MM.1S (cell line): ENCODE measurements around the gene TTLL5.

ENCODE experiments used
- DNase-seq: peaks from one replicate; pipeline ENCODE4 v3.0.0-alpha.2; 2015
- H2AFZ ChIP-seq: fragments of 300-600 bp; sonication (generic); 2 replicates; pipeline ENCODE4 v1.6.0; 2016; ENCODE audit warnings: antibody characterized with exemption, low read length
- H3F3A ChIP-seq: fragments of 300-600 bp; sonication (generic); 2 replicates; pipeline ENCODE4 v1.6.1; 2016; ENCODE audit warnings: mild to moderate bottlenecking, antibody characterized with exemption, low read length, moderate library complexity, mixed read lengths; ENCODE audit not compliant: insufficient read depth
- H3K27ac ChIP-seq: fragments of 300-600 bp; sonication (generic); 2 replicates; pipeline ENCODE4 v1.5.1; 2016; ENCODE audit warnings: mild to moderate bottlenecking, low read length
- H3K27me3 ChIP-seq: fragments of 300-600 bp; sonication (generic); replicated peaks from 2 replicates; pipeline ENCODE4 v1.6.0; 2016; ENCODE audit warnings: low read length; ENCODE audit not compliant: insufficient read depth
- H3K36me3 ChIP-seq: fragments of 300-600 bp; sonication (generic); replicated peaks from 2 replicates; pipeline ENCODE4 v1.6.1; 2016; ENCODE audit warnings: mild to moderate bottlenecking, low read length, mixed read lengths; ENCODE audit not compliant: insufficient read depth
- H3K4me1 ChIP-seq: fragments of 300-600 bp; sonication (generic); 2 replicates; pipeline ENCODE4 v1.6.1; 2016; ENCODE audit warnings: low read length, mixed read lengths
- H3K4me2 ChIP-seq: fragments of 300-600 bp; sonication (generic); 2 replicates; pipeline ENCODE4 v1.6.0; 2016; ENCODE audit warnings: low read depth, low read length
- H3K4me3 ChIP-seq: fragments of 300-600 bp; sonication (generic); 2 replicates; pipeline ENCODE4 v1.5.1; 2016; ENCODE audit warnings: low read length, mixed read lengths
- H3K79me2 ChIP-seq: fragments of 300-600 bp; sonication (generic); 2 replicates; pipeline ENCODE4 v1.6.1; 2016; ENCODE audit warnings: mixed run types, low read length, mixed read lengths
- H3K9ac ChIP-seq: fragments of 300-600 bp; sonication (generic); 2 replicates; pipeline ENCODE4 v1.6.1; 2016; ENCODE audit warnings: low read length, mixed read lengths
- H3K9me2 ChIP-seq: fragments of 300-600 bp; sonication (generic); replicated peaks from 2 replicates; pipeline ENCODE4 v1.6.1; 2016; ENCODE audit warnings: mild to moderate bottlenecking, low read length, mixed read lengths; ENCODE audit not compliant: insufficient read depth
- H3K9me3 ChIP-seq: fragments of 300-600 bp; sonication (generic); replicated peaks from 2 replicates; pipeline ENCODE4 v1.6.1; 2016; ENCODE audit warnings: mild to moderate bottlenecking, low read length, mixed read lengths; ENCODE audit not compliant: insufficient read depth
- H4K20me1 ChIP-seq: fragments of 300-600 bp; sonication (generic); 2 replicates; pipeline ENCODE4 v1.6.1; 2016; ENCODE audit warnings: mild to moderate bottlenecking, low read length, moderate library complexity, mixed read lengths; ENCODE audit not compliant: insufficient read depth
- CTCF ChIP-seq: fragments of 300-600 bp; sonication (generic); IDR thresholded peaks from 2 replicates; pipeline ENCODE4 v1.5.1; 2016; ENCODE audit warnings: antibody characterized with exemption, low read length, mixed read lengths
- EZH2 ChIP-seq: fragments of 300-600 bp; sonication (generic); optimal IDR thresholded peaks from 2 replicates; pipeline ENCODE3; 2017; ENCODE audit warnings: low read depth, mild to moderate bottlenecking, antibody characterized with exemption, low read length, mixed read lengths
- EZH2phosphoT487 ChIP-seq: fragments of 300-600 bp; sonication (generic); IDR thresholded peaks from 2 replicates; pipeline ENCODE4 v1.6.1; 2018; ENCODE audit warnings: antibody characterized with exemption, low read length

Gene TTLL5

GRCh38 chr14:75880512-75880911 is 219.5 kb downstream of the TTLL5 start:
- no peak overlapping the region for H3K4me2 ChIP-seq
- no peaks in the 10 kb centered on the region for H3K27me3 ChIP-seq
- H3K9ac ChIP-seq, result no peak overlapping the region
- H3K9me2 ChIP-seq, result no peaks in the 10 kb centered on the region
- no peaks in the 10 kb centered on the region for H4K20me1 ChIP-seq
- H3K27ac ChIP-seq, result no peak overlapping the region
- H3K36me3 ChIP-seq, result no peaks in the 10 kb centered on the region
- H3K79me2 ChIP-seq, result no peaks in the 10 kb centered on the region
- no peak overlapping the region for H2AFZ ChIP-seq
- no peak overlapping the region for H3K4me3 ChIP-seq
- H3K4me1 ChIP-seq, result peaks cover 13% of the 10 kb centered on the region
- no peaks in the 10 kb centered on the region for H3F3A ChIP-seq
- TF ChIP-seq CTCF (no peak), EZH2phosphoT487 (no peak), EZH2 (no peak)
- no peaks in the 10 kb centered on the region for H3K9me3 ChIP-seq
- DNase-seq, result no peak

- no peaks in the 10 kb centered on the region for H3K79me2 ChIP-seq
- H4K20me1 ChIP-seq, result no peaks in the 10 kb centered on the region
- H3K36me3 ChIP-seq, result no peaks in the 10 kb centered on the region
- no peak overlapping the region for H3K4me3 ChIP-seq
- no peaks in the 10 kb centered on the region for H3K9me2 ChIP-seq
- H3K9me3 ChIP-seq, result no peaks in the 10 kb centered on the region
- no peak overlapping the region for H2AFZ ChIP-seq
- H3F3A ChIP-seq, result no peaks in the 10 kb centered on the region
- no peak for TF ChIP-seq CTCF
- H3K27ac ChIP-seq, result no peak overlapping the region
- H3K27me3 ChIP-seq, result no peaks in the 10 kb centered on the region
- DNase-seq, result no peak
- H3K9ac ChIP-seq, result no peak overlapping the region
- H3K4me2 ChIP-seq, result no peak overlapping the region
- 0 out of 2 replicates have a peak, but pooled peaks cover 2% of the 10 kb centered on the region for H3K4me1 ChIP-seq
Measured at GRCh38 chr14:75881994-75882393, 220.9 kb downstream of the TTLL5 start.

- no peak for DNase-seq
- Histone ChIP-seq H3K9me3 (no peaks in the 10 kb centered on the region), H3K4me1 (no peaks in the 10 kb centered on the region), H3K27me3 (no peaks in the 10 kb centered on the region), H3K9me2 (no peaks in the 10 kb centered on the region), H3K79me2 (no peaks in the 10 kb centered on the region), H3K36me3 (no peaks in the 10 kb centered on the region), H3K27ac (no peak overlapping the region), H3F3A (no peaks in the 10 kb centered on the region), H3K9ac (no peak overlapping the region), H4K20me1 (no peaks in the 10 kb centered on the region), H3K4me3 (no peak overlapping the region), H2AFZ (no peak overlapping the region), H3K4me2 (no peak overlapping the region)
- TF ChIP-seq EZH2phosphoT487 (no peak), EZH2 (no peak), CTCF (peak; percentile 11; the same call in 1 of the 2 replicates)
Measured at GRCh38 chr14:75884198-75884611, 223.2 kb downstream of the TTLL5 start.

GRCh38 chr14:75885829-75886228 is 224.8 kb downstream of the TTLL5 start:
- Histone ChIP-seq H3K4me3 (no peak overlapping the region), H3K4me2 (no peak overlapping the region), H3K79me2 (no peaks in the 10 kb centered on the region), H3K9me2 (no peaks in the 10 kb centered on the region), H3K9ac (no peak overlapping the region), H3K9me3 (no peaks in the 10 kb centered on the region), H3K4me1 (no peaks in the 10 kb centered on the region), H4K20me1 (no peaks in the 10 kb centered on the region), H3K27ac (no peak overlapping the region), H2AFZ (no peak overlapping the region), H3K27me3 (no peaks in the 10 kb centered on the region), H3F3A (no peaks in the 10 kb centered on the region), H3K36me3 (no peaks in the 10 kb centered on the region)
- no peak for DNase-seq
- TF ChIP-seq EZH2phosphoT487 (no peak), CTCF (no peak), EZH2 (no peak)
